Spleen (tissue), 7 donors: Measurements from ENCODE around the gene GMDS.

Experiments used
- POLR2A ChIP-seq, 3 donors: fragments of 450-650 bp; IDR thresholded peaks; one replicate each; pipeline ENCODE4 v1.5.1; 2017; ENCODE audit warnings: antibody characterized with exemption in 3 of 3, mild to moderate bottlenecking in 1 of 3
- POLR2AphosphoS5 ChIP-seq, 3 donors: sonication (generic); formaldehyde crosslinking; IDR thresholded peaks; one replicate each; pipeline ENCODE4 v1.5.1; 2017; ENCODE audit warnings: antibody characterized with exemption in 3 of 3
- TF ChIP-seq, protein P1 (sequence below), 11 experiments: fragments of 200-600 bp in 7 of 11; fragments of 450-650 bp in 4 of 11; sonication (generic) in 4 of 11; IDR thresholded peaks in 8 of 11; conservative IDR thresholded peaks in 3 of 11; 1 replicate in 7 of 11; 2 replicates in 4 of 11; pipeline versions ENCODE4 v1.4.0 to v1.8.0; 2016 to 2021; ENCODE audit warnings: antibody characterized with exemption in 11 of 11, inconsistent platforms in 4 of 11, mild to moderate bottlenecking in 1 of 11
- donor health status: DM: no; HTN: no; CAD: no; lungs with moderate emphysema.
- donor health status: DM: no; HTN: no; CAD: no.
- donor health status: DM: no; HTN: no; CAD: no.

DNA sequence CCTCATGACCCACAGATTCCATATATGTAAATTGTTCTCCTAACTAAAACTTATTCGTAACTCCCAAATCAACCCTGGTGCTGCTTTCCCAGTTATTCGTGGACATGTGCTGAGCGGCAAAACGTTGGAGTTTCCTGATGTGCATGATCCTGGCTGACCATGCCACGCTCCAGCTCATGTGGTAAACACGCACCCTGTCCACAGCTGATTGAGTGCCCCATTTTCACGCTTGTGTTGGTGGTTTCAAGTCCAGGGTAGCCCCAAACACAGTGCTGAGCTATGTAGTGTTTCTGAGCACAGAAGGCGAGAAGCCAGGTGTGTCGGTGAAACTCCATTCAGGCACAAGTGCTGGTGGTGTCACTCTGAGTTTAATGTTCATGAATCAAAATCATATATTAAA, 654.8 kb downstream of the GMDS start:
- TF ChIP-seq POLR2AphosphoS5 (IDR thresholded peaks at IDR 0.05) (no peak), POLR2A (IDR thresholded peaks at IDR 0.05) (no peak)
- TF ChIP-seq, protein P1, sequence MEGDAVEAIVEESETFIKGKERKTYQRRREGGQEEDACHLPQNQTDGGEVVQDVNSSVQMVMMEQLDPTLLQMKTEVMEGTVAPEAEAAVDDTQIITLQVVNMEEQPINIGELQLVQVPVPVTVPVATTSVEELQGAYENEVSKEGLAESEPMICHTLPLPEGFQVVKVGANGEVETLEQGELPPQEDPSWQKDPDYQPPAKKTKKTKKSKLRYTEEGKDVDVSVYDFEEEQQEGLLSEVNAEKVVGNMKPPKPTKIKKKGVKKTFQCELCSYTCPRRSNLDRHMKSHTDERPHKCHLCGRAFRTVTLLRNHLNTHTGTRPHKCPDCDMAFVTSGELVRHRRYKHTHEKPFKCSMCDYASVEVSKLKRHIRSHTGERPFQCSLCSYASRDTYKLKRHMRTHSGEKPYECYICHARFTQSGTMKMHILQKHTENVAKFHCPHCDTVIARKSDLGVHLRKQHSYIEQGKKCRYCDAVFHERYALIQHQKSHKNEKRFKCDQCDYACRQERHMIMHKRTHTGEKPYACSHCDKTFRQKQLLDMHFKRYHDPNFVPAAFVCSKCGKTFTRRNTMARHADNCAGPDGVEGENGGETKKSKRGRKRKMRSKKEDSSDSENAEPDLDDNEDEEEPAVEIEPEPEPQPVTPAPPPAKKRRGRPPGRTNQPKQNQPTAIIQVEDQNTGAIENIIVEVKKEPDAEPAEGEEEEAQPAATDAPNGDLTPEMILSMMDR (IDR thresholded peaks at IDR 0.05 in 8 of 11, conservative IDR thresholded peaks at IDR 0.05 in 3 of 11): no peak
